T-helper 2 cell treated with Interferon-gamma antibody and Interleukin-4, amounts not matched to agents 5 μg/mL and 100 μg/mL, for 36 hours (primary cell): ENCODE results near the gene SNORC.

ENCODE experiments used
- DNase-seq: peaks from one replicate; pipeline ENCODE4 v3.0.0; 2021; ENCODE audit warnings: low spot score
- H3K27ac Mint-ChIP-seq: one replicate; pipeline ENCODE4 v1.8.0; 2021; ENCODE audit warnings: mild to moderate bottlenecking, mixed read lengths
- H3K27me3 Mint-ChIP-seq: one replicate; pipeline ENCODE4 v1.8.0; 2021; ENCODE audit warnings: low read depth, mixed read lengths
- H3K36me3 Mint-ChIP-seq: one replicate; pipeline ENCODE4 v1.8.0; 2021; ENCODE audit warnings: low read depth, mixed read lengths
- H3K4me1 Mint-ChIP-seq: one replicate; pipeline ENCODE4 v1.8.0; 2021; ENCODE audit warnings: low read depth, mixed read lengths
- H3K4me3 Mint-ChIP-seq: one replicate; pipeline ENCODE4 v1.8.0; 2022; ENCODE audit warnings: mild to moderate bottlenecking, moderate library complexity, mixed read lengths
- H3K9me3 Mint-ChIP-seq: one replicate; pipeline ENCODE4 v1.8.0; 2021; ENCODE audit warnings: mixed read lengths

Gene SNORC

GRCh38 chr2:232926431-232926939 lies 56.4 kb downstream of the SNORC start:
- no peaks in the 10 kb centered on the region for H3K9me3 Mint-ChIP-seq
- peaks cover 56% of the 10 kb centered on the region for H3K27me3 Mint-ChIP-seq
- no peaks in the 10 kb centered on the region for H3K36me3 Mint-ChIP-seq
- H3K4me3 Mint-ChIP-seq: peak overlapping the region; percentile 58
- no peaks in the 10 kb centered on the region for H3K4me1 Mint-ChIP-seq
- H3K27ac Mint-ChIP-seq: no peak overlapping the region
- DNase-seq: no peak

GRCh38 chr2:232927032-232927792 lies 57.1 kb downstream of the SNORC start:
- peak overlapping the region; percentile 58 for H3K4me3 Mint-ChIP-seq
- H3K36me3 Mint-ChIP-seq: no peaks in the 10 kb centered on the region
- no peaks in the 10 kb centered on the region for H3K9me3 Mint-ChIP-seq
- H3K4me1 Mint-ChIP-seq: no peaks in the 10 kb centered on the region
- H3K27me3 Mint-ChIP-seq: peaks cover 56% of the 10 kb centered on the region
- H3K27ac Mint-ChIP-seq: no peak overlapping the region
- DNase-seq: peak; percentile 10

- no peak for DNase-seq
- Mint-ChIP-seq H3K27me3 (peaks cover 58% of the 10 kb centered on the region), H3K9me3 (no peaks in the 10 kb centered on the region), H3K36me3 (no peaks in the 10 kb centered on the region), H3K27ac (no peak overlapping the region), H3K4me3 (no peak overlapping the region), H3K4me1 (no peaks in the 10 kb centered on the region)
Measured at GRCh38 chr2:232927793-232928550, 57.9 kb downstream of the SNORC start.
